GM19455 (cell line): ENCODE results near the gene ANGPTL3.
"Not testable (repeated sequence)": the region's sequence is repeated elsewhere in the genome, so short reads cannot be mapped to it uniquely, and the experiment has no call there.

ENCODE experiments used
- ATAC-seq: cut with Tn5 transposase; IDR thresholded peaks from one replicate; pipeline ENCODE4 v1.9.1; 2021; ENCODE audit not compliant: unreplicated experiment

ANGPTL3 gene, protein sequence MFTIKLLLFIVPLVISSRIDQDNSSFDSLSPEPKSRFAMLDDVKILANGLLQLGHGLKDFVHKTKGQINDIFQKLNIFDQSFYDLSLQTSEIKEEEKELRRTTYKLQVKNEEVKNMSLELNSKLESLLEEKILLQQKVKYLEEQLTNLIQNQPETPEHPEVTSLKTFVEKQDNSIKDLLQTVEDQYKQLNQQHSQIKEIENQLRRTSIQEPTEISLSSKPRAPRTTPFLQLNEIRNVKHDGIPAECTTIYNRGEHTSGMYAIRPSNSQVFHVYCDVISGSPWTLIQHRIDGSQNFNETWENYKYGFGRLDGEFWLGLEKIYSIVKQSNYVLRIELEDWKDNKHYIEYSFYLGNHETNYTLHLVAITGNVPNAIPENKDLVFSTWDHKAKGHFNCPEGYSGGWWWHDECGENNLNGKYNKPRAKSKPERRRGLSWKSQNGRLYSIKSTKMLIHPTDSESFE

GRCh38 chr1:62597281-62597680 is at the start of gene ANGPTL3:
Gene ANGPTL3, plus strand, starts transcription at chr1:62597520. Its CDS starts 47 bp downstream, at chr1:62597567.
- no peak for ATAC-seq

- no peak for ATAC-seq
Observed at GRCh38 chr1:62561306-62561705, 36.0 kb upstream of the ANGPTL3 start.

DNA sequence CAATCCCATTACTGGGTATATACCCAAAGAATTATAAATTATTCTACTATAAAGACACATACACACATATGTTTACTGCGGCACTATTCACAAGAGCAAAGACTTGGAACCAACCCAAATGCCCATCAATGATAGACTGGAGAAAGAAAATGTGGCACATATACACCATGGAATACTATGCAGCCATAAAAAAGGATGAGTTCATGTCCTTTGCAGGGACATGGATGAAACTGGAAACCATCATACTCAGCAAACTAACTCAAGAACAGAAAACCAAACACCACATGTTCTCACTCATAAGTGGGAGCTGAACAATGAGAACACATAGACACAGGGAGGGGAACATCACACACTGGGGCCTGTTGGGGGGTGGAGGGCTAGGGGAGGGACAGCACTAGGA is 30.1 kb upstream of the ANGPTL3 start:
- ATAC-seq = not testable (repeated sequence)

GRCh38 chr1:62567926-62568325 is 29.4 kb upstream of the ANGPTL3 start:
- not testable (repeated sequence) for ATAC-seq

GRCh38 chr1:62571517-62571916 is 25.8 kb upstream of the ANGPTL3 start:
- ATAC-seq = not testable (repeated sequence)

GRCh38 chr1:62572476-62572875 is 24.8 kb upstream of the ANGPTL3 start:
- ATAC-seq = no peak

DNA sequence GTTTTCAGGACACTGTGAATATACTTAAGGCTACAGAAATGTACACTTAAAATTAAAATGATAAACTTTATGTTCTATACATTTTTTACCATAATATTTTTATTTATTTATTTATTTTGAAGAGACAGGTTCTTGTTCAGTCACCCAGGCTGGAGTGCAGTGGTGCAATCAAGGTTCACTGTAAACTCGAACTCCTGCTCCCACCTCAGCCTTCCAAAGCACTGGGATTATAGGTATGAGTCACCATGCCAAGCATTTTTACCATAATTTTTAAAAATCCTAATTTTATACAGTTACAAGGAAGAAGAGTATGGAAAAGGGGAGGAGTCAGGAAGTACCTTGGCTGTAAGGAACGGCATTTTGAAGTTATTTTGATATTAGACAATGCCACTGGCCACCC is 23.6 kb upstream of the ANGPTL3 start:
- no peak for ATAC-seq

DNA sequence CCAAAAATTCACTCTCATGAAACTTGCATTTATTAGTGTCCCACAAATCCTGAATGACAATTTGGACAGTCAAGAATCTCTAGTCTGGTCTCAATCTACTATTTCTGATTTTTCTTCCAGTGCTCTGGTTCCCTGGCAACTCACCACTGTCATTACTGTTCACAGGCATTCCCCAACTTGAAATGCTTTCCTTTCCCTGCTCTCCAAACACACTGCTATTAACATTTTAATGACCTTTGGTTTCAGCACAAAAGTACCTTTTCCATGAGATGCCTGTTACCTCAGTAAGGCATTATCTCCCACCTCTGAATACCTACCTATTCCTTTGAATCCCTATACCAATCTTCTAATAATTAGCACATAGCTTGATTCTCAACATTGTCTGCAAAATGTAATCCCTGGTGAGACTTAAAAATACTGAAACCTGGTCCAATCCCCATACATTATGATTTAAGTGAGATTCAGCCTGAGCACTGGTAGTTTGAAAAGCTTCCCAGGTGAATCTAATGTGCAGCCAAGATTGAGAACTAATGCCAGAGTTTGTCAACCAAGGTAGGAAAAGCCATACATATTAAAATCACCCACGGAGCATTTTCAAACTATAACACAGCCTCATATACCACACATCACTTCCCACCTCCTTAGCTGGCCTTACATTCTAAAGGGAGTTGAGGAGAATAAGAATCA is 11.7 kb upstream of the ANGPTL3 start:
- ATAC-seq = no peak

- ATAC-seq = no peak
Observed at GRCh38 chr1:62588000-62588399, 9.3 kb upstream of the ANGPTL3 start.

DNA sequence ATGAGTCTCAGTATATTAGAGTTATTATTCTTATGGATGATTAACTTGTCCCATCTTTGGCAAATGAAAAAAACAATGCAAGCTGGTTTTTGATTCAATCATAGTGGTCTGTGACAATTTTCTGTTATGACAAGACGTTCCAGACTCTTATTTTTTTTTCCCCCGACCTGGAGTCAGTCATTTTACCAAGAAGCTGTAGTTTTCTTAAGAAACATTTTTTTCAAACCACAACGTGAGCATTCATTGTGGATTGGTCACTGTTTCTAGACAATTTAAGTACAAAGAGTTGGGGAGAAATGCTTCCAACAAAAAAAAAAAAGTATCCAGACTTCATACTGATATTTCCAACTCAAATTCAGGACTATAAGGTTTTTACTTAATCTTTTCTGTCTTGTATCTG is 8.0 kb upstream of the ANGPTL3 start:
- ATAC-seq = no peak

GRCh38 chr1:62590255-62590969 is 6.9 kb upstream of the ANGPTL3 start:
- ATAC-seq = no peak

DNA sequence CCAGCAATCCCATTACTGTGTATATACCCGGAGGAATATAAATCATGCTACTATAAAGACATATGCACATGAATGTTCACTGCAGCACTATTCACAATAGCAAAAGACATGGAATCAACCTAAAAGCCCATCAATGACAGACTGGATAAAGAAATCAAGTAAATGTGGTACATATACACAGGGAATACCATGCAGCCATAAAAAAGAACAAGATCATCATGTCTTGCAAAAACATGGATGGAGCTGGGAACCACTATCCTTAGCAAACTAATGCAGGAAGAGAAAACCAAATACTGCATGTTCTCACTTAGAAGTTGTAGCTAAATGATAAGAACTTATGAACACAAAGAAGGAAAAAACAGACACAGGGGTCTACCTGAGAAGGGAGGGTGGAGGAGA is 6.4 kb upstream of the ANGPTL3 start:
- ATAC-seq = no peak

GRCh38 chr1:62593825-62594394 is 3.4 kb upstream of the ANGPTL3 start:
- ATAC-seq = no peak

DNA sequence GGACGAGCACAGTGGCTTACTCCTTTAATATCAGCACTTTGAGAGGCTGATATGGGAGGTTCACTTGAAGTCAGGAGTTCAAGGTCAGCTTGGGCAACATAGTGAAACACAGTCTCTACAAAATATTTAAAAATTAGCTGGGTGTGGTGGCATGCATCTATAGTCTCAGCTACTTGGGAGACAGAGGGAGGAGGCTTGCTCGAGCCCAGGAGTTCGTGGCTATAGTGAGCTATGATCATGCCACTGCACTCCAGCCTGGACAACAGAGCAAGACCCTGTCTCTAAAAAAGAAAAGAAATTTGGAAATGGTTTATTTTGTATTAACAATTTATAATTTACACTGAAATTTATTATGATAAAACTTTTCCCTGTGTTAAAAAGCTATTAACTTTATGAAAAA is 1.7 kb upstream of the ANGPTL3 start:
- ATAC-seq = no peak

- no peak for ATAC-seq
Observed at GRCh38 chr1:62599044-62599443, 1.7 kb downstream of the ANGPTL3 start.

DNA sequence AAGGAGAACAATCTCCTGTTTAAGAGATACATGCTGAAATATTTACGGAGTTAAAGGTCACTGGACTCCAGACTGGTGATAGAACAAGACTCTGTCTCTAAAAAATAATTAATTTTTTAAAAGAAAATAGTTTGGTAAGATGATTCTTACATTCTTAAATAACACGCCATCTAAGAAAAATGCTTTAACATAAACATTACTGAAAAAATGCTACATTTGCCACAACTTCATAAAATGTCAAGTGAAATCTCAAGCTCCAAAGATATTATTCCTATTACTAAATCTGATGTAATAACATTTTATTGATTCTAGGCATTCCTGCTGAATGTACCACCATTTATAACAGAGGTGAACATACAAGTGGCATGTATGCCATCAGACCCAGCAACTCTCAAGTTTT is 4.1 kb downstream of the ANGPTL3 start:
- ATAC-seq = no peak

DNA sequence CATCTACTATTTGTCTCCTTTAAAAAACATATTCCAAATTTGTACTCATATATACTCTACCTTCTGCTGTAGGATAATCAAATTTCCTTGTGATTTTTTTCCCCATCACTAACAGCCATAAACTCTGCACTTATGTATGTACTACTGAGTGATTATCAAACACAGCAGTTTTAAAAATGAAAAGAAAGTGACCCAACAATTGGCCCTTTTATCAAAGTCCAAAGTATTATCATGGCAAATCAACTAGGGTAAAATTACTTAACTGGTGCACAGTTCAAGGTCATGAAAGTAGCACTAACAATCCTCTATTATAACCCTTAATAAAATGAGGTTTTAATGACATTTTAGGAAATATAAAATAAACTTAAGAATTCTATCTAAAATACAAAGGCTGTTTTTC is 11.6 kb downstream of the ANGPTL3 start:
- no peak for ATAC-seq

DNA sequence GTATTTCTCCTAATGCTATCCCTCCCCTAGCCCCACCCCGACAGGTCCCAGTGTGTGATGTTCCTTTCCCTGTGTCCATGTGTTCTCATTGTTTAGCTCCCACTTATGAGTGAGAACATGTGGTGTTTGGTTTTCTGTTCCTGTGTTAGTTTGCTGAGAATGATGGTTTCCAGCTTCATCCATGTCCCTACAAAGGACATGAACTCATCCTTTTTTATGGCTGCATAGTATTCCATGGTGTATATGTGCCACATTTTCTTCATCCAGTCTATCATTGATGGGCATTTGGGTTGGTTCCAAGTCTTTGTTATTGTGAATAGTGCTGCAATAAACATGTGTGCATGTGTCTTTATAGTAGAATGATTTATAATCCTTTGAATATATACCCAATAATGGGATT is 13.3 kb downstream of the ANGPTL3 start:
- ATAC-seq = not testable (repeated sequence)

GRCh38 chr1:62612770-62613169 is 15.4 kb downstream of the ANGPTL3 start:
- ATAC-seq = no peak

- ATAC-seq = peak; percentile 91
Observed at GRCh38 chr1:62613325-62613727, 16.0 kb downstream of the ANGPTL3 start.

GRCh38 chr1:62613890-62614289 is 16.6 kb downstream of the ANGPTL3 start:
- no peak for ATAC-seq
